PFSK-1 (cell line): ENCODE measurements around the gene MIB1.

ENCODE experiments used
- POLR2AphosphoS5 ChIP-seq: IDR thresholded peaks from 2 replicates; pipeline ENCODE4 v1.6.1; 2012; ENCODE audit warnings: low read depth, mild to moderate bottlenecking, control low read depth, low read length, moderate library complexity
- REST ChIP-seq, 2 experiments: IDR thresholded peaks; 2 replicates each; pipeline versions ENCODE4 v1.6.1 to v1.8.0; 2011 to 2012; ENCODE audit warnings: low read depth in 2 of 2, low read length in 2 of 2, control low read depth in 1 of 2, inconsistent platforms in 1 of 2, mild to moderate bottlenecking in 1 of 2, moderate library complexity in 1 of 2; ENCODE audit not compliant: insufficient read depth in 1 of 2
- SIN3A ChIP-seq: IDR thresholded peaks from 2 replicates; pipeline ENCODE4 v1.6.1; 2012; ENCODE audit warnings: mild to moderate bottlenecking, low read length, moderate library complexity, borderline replicate concordance; ENCODE audit not compliant: insufficient read depth
- TAF1 ChIP-seq: IDR thresholded peaks from 2 replicates; pipeline ENCODE4 v1.6.1; 2012; ENCODE audit warnings: low read length, control low read depth, borderline replicate concordance; ENCODE audit not compliant: insufficient read depth

GRCh38 chr18:21805771-21806366, 65.3 kb downstream of the MIB1 start:
- no peak for TF ChIP-seq POLR2AphosphoS5
- TF ChIP-seq SIN3A, result no peak
- no peak for TF ChIP-seq REST (IDR thresholded peaks at IDR 0.05; ENCODE audit: insufficient read depth in 1 of 2, low read depth in 2 of 2, low read length in 2 of 2)
- no peak for TF ChIP-seq TAF1
